Measurements from ENCODE around the gene THTPA. TPM values are rescaled to one million over a fixed set of nuclear protein-coding genes. Genes with fewer than 3 reads are reported as not detected.
"Not testable (repeated sequence)": the region's sequence is repeated elsewhere in the genome, so short reads cannot be mapped to it uniquely, and the experiment has no call there.

Gene THTPA
- total RNA-seq, 1 donor from 2014 or later, result 13.7 TPM

DNA sequence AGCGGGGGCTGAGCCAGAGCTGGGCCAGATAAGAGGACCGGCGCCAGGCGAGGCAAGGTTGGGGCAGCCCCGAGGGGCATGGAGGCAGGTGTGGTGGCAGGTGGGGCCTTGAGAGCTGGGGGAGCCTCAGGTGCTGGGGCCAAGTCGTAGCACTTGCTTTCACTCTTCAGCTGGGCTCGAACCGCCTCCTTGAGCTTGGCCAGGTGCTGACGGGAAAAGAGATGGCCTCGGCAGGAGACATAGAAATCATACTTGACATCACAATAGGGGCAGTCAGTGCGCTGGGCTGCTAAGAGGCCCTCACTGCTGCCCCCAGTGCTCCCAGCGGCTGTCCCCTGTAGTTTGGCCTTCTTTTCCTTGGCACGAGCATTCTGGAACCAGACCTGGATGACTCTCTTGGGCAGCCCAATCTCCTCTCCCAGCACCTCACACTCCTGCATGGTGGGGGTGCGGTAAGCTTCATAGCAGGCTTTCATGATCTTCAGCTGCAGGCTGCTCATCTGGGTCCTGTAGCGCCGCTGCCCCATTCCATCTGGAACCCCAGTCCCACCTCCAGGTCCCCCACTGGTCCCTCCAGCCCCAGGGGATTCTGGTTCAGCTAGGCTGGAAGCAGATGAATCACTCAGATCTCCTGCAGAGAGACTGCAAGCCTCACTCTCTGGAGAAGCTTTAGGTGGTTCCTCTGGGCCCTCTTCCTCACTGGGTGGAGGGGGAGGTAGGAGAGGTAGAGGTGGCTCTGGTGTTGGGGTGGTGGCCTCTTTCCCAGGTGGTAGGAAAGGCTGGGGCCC, 32.6 kb upstream of the THTPA start:
- Mint-ChIP-seq H3K27me3 (ENCODE audit: low read depth) (no peaks in the 10 kb centered on the region), H3K4me3 (ENCODE audit: low read depth) (no peak overlapping the region), H3K4me1 (ENCODE audit: low read depth) (no peaks in the 10 kb centered on the region), H3K9me3 (no peaks in the 10 kb centered on the region), H3K27ac (no peak overlapping the region), H3K36me3 (ENCODE audit: low read depth) (no peaks in the 10 kb centered on the region)
- intact Hi-C loops (cut with micrococcal nuclease), result no loop called here
- DNase-seq (ENCODE audit: low spot score), result no peak

DNA sequence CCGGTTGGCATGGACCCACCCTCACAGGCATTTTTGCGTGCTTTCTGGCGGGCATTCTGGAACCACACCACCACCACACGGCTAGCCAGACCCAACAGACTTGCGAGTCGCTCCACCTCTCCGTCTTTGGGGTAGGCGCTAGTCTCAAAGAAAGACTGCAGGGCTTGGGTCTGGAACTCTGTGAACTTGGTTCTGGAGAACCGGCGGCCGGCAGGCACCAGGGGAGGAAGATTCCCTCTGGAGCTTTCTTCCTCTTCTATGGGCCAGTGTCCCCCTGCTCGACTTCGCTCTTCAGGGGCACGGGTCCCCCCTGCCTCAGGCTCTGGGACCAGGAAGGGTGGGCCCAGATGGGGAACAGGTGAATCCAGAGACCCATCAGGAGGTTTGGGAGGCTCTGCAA, 31.1 kb upstream of the THTPA start:
- Mint-ChIP-seq H3K27me3 (ENCODE audit: low read depth) (no peaks in the 10 kb centered on the region), H3K36me3 (ENCODE audit: low read depth) (no peaks in the 10 kb centered on the region), H3K9me3 (no peaks in the 10 kb centered on the region), H3K4me1 (ENCODE audit: low read depth) (no peaks in the 10 kb centered on the region), H3K27ac (no peak overlapping the region), H3K4me3 (ENCODE audit: low read depth) (no peak overlapping the region)
- no peak for DNase-seq (ENCODE audit: low spot score)
- intact Hi-C loops (cut with micrococcal nuclease), result no loop called here

DNA sequence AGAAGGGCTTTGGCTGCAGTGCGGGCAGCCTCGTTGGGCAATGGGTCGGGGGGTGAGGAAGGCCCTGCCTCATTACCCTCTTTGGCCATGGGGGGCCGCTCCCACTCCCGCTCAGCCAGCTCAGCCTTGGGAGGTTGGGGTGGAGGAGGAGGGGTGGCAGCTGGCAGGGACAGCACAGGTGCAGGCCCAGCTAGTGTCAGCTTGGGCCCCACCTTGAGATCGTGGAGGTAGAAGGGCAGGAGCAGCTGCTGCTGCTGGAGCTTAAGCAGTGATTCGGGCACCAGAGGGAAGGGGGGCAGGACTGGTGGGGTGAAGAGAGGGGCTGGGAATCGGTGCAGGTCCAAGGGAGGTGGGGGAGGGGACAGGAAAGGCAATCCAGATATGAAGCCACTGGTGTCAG, 30.5 kb upstream of the THTPA start:
- Mint-ChIP-seq H3K9me3 (no peaks in the 10 kb centered on the region), H3K36me3 (ENCODE audit: low read depth) (no peaks in the 10 kb centered on the region), H3K4me3 (ENCODE audit: low read depth) (no peak overlapping the region), H3K27me3 (ENCODE audit: low read depth) (no peaks in the 10 kb centered on the region), H3K4me1 (ENCODE audit: low read depth) (peaks cover 2% of the 10 kb centered on the region), H3K27ac (no peak overlapping the region)
- DNase-seq (ENCODE audit: low spot score), result no peak
- intact Hi-C loops (cut with micrococcal nuclease), result no loop called here

DNA sequence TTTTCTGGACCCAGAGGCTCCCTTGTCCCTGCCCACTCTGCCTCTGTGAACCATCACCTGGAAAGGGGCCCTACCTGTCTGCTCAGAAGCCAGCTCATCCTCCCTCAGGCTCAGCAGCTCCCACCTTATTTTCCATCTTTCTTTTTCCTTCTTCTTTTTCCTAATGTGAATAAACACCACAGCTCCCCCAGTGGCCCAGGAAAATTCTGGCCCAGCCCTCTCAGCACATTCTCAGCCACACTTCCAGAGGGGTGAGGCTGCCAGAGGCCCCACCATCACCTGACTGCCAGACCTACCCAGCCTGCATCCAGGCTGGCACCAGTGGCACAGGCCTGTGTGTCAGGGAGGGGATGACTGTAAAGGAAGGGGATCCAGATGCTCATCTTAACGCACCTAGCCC, 27.5 kb upstream of the THTPA start:
- H3K9me3 Mint-ChIP-seq, result no peaks in the 10 kb centered on the region
- no peak for DNase-seq (ENCODE audit: low spot score)
- H3K27me3 Mint-ChIP-seq (ENCODE audit: low read depth), result no peaks in the 10 kb centered on the region
- H3K4me1 Mint-ChIP-seq (ENCODE audit: low read depth), result peaks cover 2% of the 10 kb centered on the region
- H3K36me3 Mint-ChIP-seq (ENCODE audit: low read depth), result no peaks in the 10 kb centered on the region
- intact Hi-C loops (cut with micrococcal nuclease), result no loop called here
- no peak overlapping the region for H3K4me3 Mint-ChIP-seq (ENCODE audit: low read depth)
- H3K27ac Mint-ChIP-seq, result no peak overlapping the region

DNA sequence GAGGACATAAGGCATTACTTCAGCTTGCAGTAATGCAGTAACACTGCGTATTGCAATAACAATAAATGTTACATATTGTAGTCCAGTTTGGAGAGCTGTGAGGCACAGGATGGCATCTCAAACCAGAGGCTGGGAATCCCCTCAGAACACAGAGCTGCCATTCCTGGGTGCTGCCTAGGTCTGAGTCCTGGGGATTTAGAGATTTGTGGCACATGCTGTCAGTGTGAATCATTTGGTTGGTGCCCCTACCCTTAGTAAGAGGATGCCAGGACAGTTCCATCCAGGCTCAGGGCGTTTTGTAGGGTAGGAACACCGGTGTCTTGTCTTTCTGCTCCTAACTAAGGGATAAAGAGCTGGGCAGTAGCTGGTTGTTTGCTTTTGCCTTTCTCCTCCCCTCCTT, 27.1 kb upstream of the THTPA start:
- DNase-seq (ENCODE audit: low spot score), result no peak
- Mint-ChIP-seq H3K4me1 (ENCODE audit: low read depth) (peaks cover 2% of the 10 kb centered on the region), H3K27me3 (ENCODE audit: low read depth) (no peaks in the 10 kb centered on the region), H3K9me3 (no peaks in the 10 kb centered on the region), H3K4me3 (ENCODE audit: low read depth) (no peak overlapping the region), H3K27ac (no peak overlapping the region), H3K36me3 (ENCODE audit: low read depth) (no peaks in the 10 kb centered on the region)
- intact Hi-C loops (cut with micrococcal nuclease), result no loop called here

DNA sequence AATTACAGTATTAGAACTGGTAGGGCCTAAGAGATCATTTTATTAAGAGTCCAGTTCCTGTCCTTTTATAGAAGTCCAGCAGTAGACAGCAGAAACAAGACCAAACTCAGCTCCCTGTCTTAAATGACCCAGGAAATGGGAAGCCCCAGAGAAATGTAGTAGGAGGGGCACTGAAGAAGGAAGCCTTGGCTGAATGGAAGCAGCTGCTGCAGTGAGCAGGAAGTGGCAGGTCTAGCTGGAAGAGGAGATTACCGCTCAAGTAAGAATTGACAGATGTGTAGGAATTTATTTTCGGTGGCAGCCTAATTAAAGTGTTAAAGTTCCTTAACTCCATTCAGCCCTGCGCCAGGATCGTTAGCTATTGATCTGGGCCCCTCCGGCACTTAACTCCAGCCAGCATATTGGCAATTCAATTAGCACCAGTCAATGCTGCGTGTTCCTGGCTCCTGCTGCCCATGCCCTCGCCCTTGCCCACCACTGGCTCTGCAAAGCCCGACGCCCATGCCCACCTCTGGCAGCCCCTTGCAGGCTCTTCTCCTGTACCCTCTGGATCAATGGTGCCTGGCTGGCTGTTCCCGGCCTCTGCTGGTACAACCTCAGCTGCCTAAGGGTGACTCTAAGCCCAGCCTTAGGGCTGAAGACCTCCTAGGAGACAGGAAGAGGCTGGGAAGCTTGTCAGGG, 25.6 kb upstream of the THTPA start:
- H3K27ac Mint-ChIP-seq, result no peak overlapping the region
- no peaks in the 10 kb centered on the region for H3K9me3 Mint-ChIP-seq
- no peak for DNase-seq (ENCODE audit: low spot score)
- H3K27me3 Mint-ChIP-seq (ENCODE audit: low read depth), result no peaks in the 10 kb centered on the region
- intact Hi-C loops (cut with micrococcal nuclease), result no loop called here
- H3K4me3 Mint-ChIP-seq (ENCODE audit: low read depth), result no peak overlapping the region
- peaks cover 2% of the 10 kb centered on the region for H3K4me1 Mint-ChIP-seq (ENCODE audit: low read depth)
- H3K36me3 Mint-ChIP-seq (ENCODE audit: low read depth), result no peaks in the 10 kb centered on the region

DNA sequence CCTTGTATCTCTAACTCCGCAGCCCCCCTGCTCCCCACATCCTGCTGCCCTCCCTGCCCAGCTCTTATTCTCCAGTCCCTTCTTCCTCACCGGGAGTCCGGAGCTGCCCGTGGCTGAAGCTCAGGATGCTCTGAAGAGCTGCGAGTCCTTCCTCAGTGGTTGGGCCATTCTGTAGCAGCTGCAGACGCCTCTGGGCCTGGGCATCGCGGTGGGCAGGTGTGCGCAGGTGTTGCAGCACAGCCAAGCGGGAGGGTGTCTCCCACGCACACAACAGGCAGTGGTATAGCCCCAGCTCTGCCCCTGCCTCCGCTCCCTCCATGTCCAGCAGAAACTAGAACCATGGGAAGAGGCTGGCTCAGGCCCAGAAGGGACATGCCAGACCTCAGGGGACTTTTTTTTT, 24.7 kb upstream of the THTPA start:
- no peaks in the 10 kb centered on the region for H3K9me3 Mint-ChIP-seq
- H3K27me3 Mint-ChIP-seq (ENCODE audit: low read depth), result no peaks in the 10 kb centered on the region
- no peak overlapping the region for H3K4me3 Mint-ChIP-seq (ENCODE audit: low read depth)

DNA sequence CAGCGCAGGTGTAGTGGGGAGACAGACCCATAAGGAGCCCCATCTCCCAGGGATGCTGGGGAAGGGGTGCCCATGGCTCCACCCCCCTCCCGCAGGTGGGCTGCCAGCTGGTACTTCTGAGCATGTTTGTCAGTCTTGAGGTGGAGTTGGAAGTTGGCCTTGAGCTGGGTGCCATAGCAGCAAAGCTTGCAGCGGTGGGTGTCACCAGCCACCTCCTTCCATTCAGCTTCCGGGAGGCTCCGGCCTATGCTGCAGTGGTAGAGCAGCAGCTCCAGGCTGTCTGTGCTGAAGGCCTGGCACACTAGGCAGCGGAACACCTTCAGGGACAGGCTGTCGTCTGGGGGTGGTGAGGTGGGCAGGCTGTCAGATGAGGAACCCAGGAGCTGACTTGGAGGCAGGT, 23.4 kb upstream of the THTPA start:
- Mint-ChIP-seq H3K36me3 (ENCODE audit: low read depth) (no peaks in the 10 kb centered on the region), H3K27me3 (ENCODE audit: low read depth) (no peaks in the 10 kb centered on the region), H3K4me3 (ENCODE audit: low read depth) (no peak overlapping the region), H3K4me1 (ENCODE audit: low read depth) (peaks cover 2% of the 10 kb centered on the region), H3K9me3 (no peaks in the 10 kb centered on the region), H3K27ac (no peak overlapping the region)
- no peak for DNase-seq (ENCODE audit: low spot score)
- intact Hi-C loops (cut with micrococcal nuclease), result no loop called here

More for the DNA sequence above, 24.7 kb upstream of the THTPA start:
- Mint-ChIP-seq H3K4me1 (ENCODE audit: low read depth) (peaks cover 2% of the 10 kb centered on the region), H3K27ac (no peak overlapping the region), H3K36me3 (ENCODE audit: low read depth) (no peaks in the 10 kb centered on the region)
- DNase-seq (ENCODE audit: low spot score), result no peak
- intact Hi-C loops (cut with micrococcal nuclease), result no loop called here

DNA sequence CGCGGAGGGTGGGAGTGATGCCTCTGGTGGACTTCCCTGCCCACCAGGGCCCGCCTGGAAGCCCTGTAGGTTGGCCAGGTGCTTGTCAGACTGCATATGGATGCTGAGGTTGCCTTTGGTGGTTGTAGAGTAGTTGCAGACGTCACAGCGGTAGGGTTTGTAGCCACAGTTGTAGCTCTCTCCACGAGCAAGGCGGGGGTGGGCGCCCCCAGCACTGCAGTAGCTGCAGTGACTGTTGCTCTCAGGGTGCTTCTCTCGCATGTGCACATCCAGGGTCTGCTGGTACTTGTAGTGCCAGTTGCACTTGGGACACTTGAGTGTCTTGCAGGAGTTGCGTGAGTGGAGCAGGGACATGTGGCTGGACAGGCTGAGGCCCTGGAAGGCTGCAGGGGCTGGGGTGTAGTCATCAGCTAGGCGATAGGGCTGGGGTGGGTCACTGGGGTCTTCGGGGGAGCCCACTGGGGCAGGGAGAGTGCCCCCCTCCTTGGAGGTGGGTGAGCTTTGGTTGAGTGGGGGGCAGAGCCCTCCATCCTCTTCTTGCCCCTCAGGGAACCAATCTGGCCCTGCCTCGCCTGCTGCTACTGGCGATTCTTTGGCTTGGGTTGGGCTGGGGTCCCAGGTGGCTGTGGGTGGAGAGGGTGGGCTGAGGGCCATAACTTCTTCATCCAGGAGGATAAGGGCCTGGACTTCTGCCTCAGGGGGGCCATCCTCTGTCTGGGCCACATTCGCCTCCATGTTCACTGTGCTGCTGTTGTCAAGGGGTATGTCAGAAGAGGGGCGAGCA, 22.2 kb upstream of the THTPA start:
- Mint-ChIP-seq H3K4me1 (ENCODE audit: low read depth) (peaks cover 2% of the 10 kb centered on the region), H3K4me3 (ENCODE audit: low read depth) (no peak overlapping the region), H3K9me3 (no peaks in the 10 kb centered on the region), H3K36me3 (ENCODE audit: low read depth) (no peaks in the 10 kb centered on the region), H3K27me3 (ENCODE audit: low read depth) (no peaks in the 10 kb centered on the region), H3K27ac (no peak overlapping the region)
- intact Hi-C loops (cut with micrococcal nuclease), result no loop called here
- no peak for DNase-seq (ENCODE audit: low spot score)

DNA sequence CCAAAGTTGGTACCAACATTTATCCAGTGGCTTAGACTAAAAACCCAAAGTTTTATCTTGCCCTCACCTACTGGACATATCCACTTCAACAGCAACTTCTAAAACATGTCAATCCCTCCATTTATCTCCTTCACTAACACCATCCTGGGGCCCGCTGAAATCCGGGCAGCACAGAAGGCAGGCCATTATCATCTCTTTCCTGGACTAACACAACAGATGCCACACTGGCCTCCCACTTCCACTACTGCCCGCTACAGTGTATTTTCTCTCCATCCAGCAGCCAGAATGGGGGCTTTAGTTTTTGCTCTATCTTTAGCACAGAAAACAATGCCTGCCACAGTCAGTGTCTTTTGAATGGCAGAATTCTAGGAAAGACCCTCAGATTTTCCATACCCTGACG, 20.1 kb upstream of the THTPA start:
- H3K4me3 Mint-ChIP-seq (ENCODE audit: low read depth), result no peak overlapping the region
- no peaks in the 10 kb centered on the region for H3K4me1 Mint-ChIP-seq (ENCODE audit: low read depth)
- H3K27me3 Mint-ChIP-seq (ENCODE audit: low read depth), result no peaks in the 10 kb centered on the region
- no peaks in the 10 kb centered on the region for H3K36me3 Mint-ChIP-seq (ENCODE audit: low read depth)
- intact Hi-C loops (cut with micrococcal nuclease), result no loop called here
- DNase-seq (ENCODE audit: low spot score), result no peak
- no peak overlapping the region for H3K27ac Mint-ChIP-seq
- no peaks in the 10 kb centered on the region for H3K9me3 Mint-ChIP-seq

DNA sequence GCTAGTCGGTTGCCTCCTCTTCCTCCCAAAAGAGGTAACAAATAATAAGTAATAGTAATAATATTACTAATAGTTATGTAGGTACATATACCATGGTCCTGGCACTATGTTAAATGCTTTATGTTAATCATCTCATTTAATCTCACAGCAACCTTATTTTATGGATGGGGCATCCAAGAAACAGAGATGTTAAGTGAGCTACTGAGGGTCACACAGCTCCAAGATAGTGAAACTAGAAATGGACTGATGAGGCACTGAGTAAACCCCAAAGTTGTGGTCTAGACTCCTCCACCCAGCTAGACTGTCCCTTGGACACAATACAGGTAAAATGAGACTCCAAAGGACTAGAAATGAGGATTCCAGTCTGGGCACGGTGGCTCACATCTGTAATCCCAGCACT, 19.6 kb upstream of the THTPA start:
- Mint-ChIP-seq H3K27me3 (ENCODE audit: low read depth) (no peaks in the 10 kb centered on the region), H3K9me3 (no peaks in the 10 kb centered on the region), H3K27ac (no peak overlapping the region), H3K4me1 (ENCODE audit: low read depth) (no peaks in the 10 kb centered on the region), H3K36me3 (ENCODE audit: low read depth) (no peaks in the 10 kb centered on the region), H3K4me3 (ENCODE audit: low read depth) (no peak overlapping the region)
- intact Hi-C loops (cut with micrococcal nuclease), result no loop called here
- no peak for DNase-seq (ENCODE audit: low spot score)

DNA sequence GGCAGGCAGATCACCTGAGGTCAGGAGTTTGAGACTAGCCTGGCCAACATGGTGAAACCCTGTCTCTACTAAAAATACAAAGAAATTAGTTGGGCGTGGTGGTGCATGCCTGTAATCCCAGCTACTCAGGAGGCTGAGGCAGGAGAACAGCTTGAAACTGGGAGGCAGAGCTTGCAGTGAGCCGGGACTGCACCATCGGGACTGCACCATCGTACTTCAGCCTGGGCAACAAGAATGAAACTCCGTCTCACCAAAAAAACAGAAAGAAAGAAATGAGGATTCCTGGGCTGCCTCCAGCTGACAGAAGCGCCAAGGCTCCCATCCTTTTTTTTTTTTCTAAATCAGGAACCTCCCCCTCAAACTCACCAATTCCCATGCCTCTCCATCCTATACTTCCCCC, 19.2 kb upstream of the THTPA start:
- intact Hi-C loops (cut with micrococcal nuclease); DNase-seq (ENCODE audit: low spot score); H3K36me3 Mint-ChIP-seq (ENCODE audit: low read depth); H3K4me1 Mint-ChIP-seq (ENCODE audit: low read depth); H3K4me3 Mint-ChIP-seq (ENCODE audit: low read depth); H3K9me3 Mint-ChIP-seq; H3K27me3 Mint-ChIP-seq (ENCODE audit: low read depth); H3K27ac Mint-ChIP-seq: not testable (repeated sequence)

All from activated T-helper 2 cell treated with anti-CD3 and anti-CD28 coated beads, Interferon-gamma antibody, Interleukin-2, Interleukin-4, amounts not matched to agents 10 μg/mL and 5 μg/mL and 100 μg/mL, durations not matched to agents 14 hours and 24 hours and 36 hours (primary cell).